HG03439 (cell line): ENCODE data around the gene NKG7.

Experiments used
- ATAC-seq: cut with Tn5 transposase; IDR thresholded peaks from one replicate; pipeline ENCODE4 v1.9.1; 2021; ENCODE audit warnings: mild to moderate bottlenecking, moderate library complexity; ENCODE audit not compliant: unreplicated experiment

Gene NKG7

GRCh38 chr19:51364200-51365106 lies 8.0 kb downstream of the NKG7 start:
- no peak for ATAC-seq

GRCh38 chr19:51361239-51361638 lies 11.2 kb downstream of the NKG7 start:
- no peak for ATAC-seq

GRCh38 chr19:51359294-51359693 lies 13.2 kb downstream of the NKG7 start:
- ATAC-seq = no peak

DNA sequence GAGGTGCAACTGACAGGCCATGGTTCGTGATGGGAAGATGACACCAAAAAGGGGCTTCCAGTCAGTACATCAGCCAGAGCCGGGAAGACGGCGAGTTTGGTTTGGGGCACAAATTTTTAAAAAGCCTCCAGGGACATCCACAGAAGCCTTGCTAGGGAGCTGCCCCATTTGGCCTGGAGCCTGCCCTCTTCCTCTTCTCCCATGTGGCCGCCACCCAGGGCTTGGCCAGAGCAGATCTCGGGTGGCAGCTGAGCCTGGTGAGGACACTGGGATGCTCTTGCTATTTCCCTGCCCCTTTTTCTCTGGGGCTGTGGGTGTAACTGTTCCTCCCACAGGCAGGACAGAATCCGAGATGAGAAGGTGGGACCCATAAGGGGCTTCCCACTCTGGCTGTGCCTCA lies 14.5 kb downstream of the NKG7 start:
- no peak for ATAC-seq

- ATAC-seq = no peak
Measured at GRCh38 chr19:51356159-51356801, 16.2 kb downstream of the NKG7 start.

GRCh38 chr19:51354742-51355148 lies 17.7 kb downstream of the NKG7 start:
- ATAC-seq = no peak

DNA sequence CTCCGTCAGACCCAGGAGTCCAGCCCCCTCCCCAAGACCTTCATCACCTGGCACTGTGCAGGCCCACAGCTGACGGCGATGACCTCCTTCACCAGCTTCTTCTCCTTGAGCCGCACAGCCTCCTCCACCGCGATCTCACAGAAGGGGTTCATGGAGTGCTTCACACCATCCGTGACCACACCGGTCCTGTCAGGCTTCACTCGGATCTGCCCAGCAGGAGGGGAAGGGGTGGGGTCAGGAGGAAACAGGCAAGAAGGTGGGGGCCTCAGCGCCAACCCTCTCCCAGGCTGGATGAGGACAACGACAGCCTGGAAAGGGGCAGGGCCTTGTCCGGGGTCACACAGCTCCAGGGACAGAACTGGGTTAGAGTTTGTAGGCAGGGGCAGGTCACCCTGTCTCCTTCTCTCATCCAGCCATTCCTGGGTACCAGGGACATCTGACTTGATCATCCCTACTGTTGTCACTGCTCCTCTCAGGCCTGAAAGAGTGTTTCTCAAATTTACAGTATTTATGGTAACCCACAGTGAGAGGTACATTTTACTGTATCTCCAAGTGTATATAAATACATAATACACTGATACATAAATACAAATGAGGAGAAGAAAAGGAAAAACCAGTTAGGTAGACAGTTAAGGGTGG lies 18.2 kb downstream of the NKG7 start:
- ATAC-seq = no peak

DNA sequence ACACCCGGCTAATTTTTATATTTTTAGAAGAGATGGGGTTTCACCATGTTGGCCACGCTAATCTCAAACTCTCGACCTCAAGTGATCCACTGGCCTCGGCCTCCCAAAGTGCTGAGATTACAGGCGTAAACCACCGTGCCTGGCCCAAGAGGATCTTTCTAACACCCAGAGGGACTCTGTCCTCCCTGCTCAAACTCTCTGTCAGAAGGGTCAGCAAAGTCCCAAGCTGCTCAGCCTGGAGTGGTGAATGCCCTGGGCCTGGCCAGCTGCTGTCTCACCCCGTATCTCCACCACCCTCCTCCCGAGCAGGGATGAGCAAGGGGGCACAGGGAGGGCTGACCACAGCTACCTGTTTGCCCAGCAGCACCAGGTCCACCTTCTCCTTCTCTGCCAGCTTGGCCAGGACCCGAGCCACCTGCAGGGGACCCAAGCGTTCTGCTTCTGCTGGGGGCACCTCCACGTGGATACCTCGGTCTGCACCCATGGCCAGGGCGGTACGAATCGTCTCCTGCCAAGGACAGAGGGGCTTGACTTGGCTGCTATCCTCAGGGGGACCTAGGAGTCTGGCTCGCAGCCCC lies 19.6 kb downstream of the NKG7 start:
- no peak for ATAC-seq

DNA sequence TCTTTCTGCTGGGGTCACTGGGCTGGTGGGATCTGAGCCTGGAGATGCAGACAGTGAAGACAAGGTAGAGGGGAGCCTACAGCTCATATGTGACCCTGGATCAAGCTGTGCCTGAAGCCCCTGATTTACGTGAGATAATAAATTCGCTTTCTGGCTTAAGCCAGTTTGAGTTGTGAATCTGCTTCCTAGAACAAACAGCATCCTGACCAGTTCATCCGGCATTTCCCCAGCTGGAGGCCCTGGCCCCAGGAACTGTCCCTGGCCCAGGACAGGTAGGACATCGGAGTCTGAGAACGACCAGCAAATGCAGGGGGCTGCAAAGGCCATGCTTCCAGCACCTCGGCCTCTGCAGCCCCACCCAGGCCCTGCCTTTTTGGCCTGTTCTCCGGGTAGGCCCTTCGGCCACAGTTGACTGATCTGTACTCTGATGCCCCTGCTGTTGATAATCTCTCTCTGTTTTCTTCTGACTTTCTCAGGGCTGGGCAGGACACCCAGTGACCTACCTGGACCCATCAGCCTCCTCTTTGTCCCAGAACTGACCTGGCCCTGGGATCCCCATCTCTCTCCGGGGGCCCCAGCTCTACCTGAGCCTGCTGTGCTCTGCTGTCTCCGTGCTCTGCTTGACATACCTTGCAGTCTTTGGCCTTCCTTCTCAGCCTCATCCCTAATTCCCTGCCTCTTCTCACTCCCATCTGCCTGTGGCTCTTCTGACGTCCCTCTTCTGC lies 21.0 kb downstream of the NKG7 start:
- ATAC-seq = no peak

- ATAC-seq = no peak
Measured at GRCh38 chr19:51347209-51347928, 25.1 kb downstream of the NKG7 start.

DNA sequence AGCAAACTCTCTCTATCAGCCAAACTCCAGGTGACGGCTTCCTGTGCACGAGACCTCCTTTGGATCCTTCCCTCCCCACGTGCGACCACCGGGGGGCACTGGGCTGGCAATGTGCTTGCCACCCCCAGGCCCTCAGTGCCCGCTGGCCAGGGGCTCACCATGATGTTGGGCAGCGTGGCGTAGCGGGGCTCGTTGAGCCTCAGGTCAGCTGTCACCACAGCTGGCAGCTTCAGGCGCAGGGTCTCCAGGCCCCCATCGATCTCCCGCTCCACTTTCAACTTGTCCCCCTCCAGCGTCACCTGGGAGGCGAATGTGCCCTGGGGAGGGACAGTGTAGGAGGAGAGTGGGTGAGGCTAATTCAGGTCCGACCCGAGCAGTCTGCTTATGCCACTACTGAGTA lies 25.7 kb downstream of the NKG7 start:
- ATAC-seq = no peak

DNA sequence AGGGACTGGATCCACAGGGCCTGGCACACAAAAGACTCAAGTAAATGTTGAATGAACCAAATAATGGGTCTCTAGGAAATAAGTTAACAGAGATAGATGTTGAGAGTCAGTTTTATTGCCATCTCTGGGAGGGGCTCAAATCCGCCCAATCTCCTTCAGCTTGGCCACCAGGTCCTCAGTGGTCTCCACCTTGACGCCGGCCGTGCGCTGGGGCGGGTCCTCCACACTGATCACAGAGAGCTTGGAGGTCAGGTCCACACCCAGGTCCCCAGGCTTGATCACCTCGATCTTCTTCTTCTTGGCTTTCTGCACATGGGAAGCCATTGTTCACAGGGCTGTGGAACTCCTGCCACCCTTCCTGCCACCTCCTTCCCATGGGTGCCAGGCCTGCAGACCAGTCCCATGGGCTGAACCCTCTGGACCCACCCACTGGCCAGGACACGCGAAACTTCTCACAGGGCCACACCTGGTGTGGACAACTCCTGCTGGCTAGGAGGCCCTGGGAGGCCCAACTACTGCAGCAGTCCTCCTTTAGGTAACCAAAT lies 27.3 kb downstream of the NKG7 start:
- ATAC-seq = no peak

DNA sequence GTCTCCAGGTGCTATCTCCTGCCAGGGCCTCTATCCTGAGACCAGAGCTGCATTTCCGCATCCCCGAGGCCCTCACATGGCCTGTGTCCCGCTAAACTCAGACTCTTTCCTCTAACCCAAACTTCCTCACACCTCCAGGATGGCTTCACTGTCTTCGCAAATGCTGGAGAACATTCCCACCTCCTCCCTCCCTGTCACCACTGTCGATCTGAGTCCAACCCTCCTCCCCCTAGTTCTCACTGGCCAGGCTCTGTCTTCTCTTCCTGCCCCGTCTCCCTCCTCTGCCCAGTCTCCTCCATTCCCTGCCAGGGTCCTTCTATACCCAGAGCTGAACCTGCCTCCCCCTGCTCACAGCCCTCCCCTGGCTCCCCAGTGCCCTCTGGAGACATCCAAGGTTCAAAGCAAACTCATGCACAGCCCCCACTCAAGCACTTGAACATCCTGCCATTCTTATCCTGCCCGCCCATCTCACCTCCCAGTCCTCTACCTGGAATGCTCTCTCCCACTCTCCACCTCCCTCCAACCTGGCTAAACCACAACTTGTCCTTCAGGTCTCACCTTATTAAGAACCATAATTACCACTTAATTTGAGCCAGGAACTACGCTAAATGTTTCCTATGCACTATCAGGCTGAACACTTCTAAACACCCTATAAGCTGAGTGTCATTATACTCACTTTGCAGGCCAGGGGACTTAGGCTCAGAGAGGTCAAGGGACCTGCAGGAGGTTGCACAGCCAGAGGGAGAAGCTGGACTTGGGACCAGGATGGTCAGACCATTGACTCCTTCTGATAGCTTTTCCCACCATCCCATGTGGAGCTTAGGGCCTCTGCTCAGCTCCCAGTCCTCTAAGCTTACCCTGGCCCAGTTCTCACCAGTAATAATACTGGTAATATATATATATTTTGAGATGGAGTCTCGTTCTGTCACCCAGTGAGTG lies 29.6 kb downstream of the NKG7 start:
- no peak for ATAC-seq

DNA sequence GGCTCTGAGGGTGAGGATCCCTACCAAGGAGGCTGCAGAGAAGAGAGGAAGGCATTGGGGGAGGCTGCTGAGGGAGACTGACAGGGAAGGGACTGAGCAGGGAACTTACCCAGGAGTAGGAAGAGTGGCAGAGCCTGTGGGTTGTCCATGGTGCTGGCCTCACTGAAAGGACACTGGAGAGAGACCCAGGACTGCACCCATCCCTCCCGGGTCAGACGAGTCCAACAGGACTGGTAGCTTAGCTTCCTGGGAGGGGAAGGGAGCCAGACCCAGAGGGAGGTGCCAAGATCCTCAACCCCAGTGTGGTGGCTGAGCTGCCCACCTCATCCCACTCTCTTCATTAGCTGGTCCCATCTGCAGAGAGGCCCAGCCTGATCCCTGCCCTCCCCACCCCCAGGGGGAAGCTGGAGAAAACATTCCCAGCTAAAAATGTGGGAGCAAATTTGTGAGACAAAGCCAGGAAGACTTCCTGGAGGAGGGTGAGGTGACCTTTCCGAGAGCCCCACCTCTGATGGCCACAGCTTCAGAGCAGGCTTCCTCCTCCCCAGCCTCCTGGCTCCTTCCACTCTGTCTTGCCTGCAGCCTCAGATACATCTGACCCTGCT lies 30.4 kb downstream of the NKG7 start, which contains the start of gene VSIG10L:
VSIG10L (minus strand) TSS at position 164 of the 605 bp plus-strand sequence; CDS start at position 149, 15 bp downstream.
- no peak for ATAC-seq

GRCh38 chr19:51341066-51341465 lies 31.4 kb downstream of the NKG7 start:
- no peak for ATAC-seq

GRCh38 chr19:51339687-51340656 lies 32.5 kb downstream of the NKG7 start:
- peak; percentile 60 for ATAC-seq

GRCh38 chr19:51339313-51339686 lies 33.2 kb downstream of the NKG7 start:
- peak; percentile 7 for ATAC-seq
